ENCODE measurements around the gene WDR7. TPM values are rescaled to one million over a fixed set of nuclear protein-coding genes. Genes with fewer than 3 reads are reported as not detected.

The WDR7 gene
- total and polyA plus RNA-seq, 2 of the 4 experiments (the other 2 are of a cell fraction): 3.7 to 23.3 TPM

GRCh38 chr18:57052759-57053158 lies 401.6 kb downstream of the WDR7 start:
- BruUV-seq (replicated peaks): no TSS peak
- TF ChIP-seq FOS (IDR thresholded peaks at IDR 0.05; ENCODE audit: low read depth, low read length) (no peak), USF2 (IDR thresholded peaks at IDR 0.05; ENCODE audit: low read depth, low read length) (no peak), POLR2A (IDR thresholded peaks at IDR 0.05; ENCODE audit: low read depth, low read length) (no peak), CHD1 (IDR thresholded peaks at IDR 0.05; ENCODE audit: low read depth, low read length) (no peak), SMC3 (IDR thresholded peaks at IDR 0.05; ENCODE audit: low read depth, low read length) (no peak), RAD21 (IDR thresholded peaks at IDR 0.05; ENCODE audit: low read length) (no peak), MAFK (IDR thresholded peaks at IDR 0.05; ENCODE audit: low read depth, low read length) (no peak), NFE2L2 (IDR thresholded peaks at IDR 0.05; ENCODE audit: low read depth, low read length) (no peak), RFX5 (IDR thresholded peaks at IDR 0.05; ENCODE audit: low read depth, low read length) (no peak), MXI1 (IDR thresholded peaks at IDR 0.05; ENCODE audit: borderline replicate concordance, low read depth, low read length) (no peak), BHLHE40 (IDR thresholded peaks at IDR 0.05; ENCODE audit: low read depth, low read length) (no peak), CEBPB (IDR thresholded peaks at IDR 0.05; ENCODE audit: low read depth, low read length) (no peak), RCOR1 (IDR thresholded peaks at IDR 0.05; ENCODE audit: insufficient replicate concordance, low read length) (no peak), ELK1 (IDR thresholded peaks at IDR 0.05; ENCODE audit: borderline replicate concordance, low read depth, low read length) (no peak), MAZ (IDR thresholded peaks at IDR 0.05; ENCODE audit: borderline replicate concordance, low read depth, low read length) (no peak)
- TF ChIP-seq, protein P1, sequence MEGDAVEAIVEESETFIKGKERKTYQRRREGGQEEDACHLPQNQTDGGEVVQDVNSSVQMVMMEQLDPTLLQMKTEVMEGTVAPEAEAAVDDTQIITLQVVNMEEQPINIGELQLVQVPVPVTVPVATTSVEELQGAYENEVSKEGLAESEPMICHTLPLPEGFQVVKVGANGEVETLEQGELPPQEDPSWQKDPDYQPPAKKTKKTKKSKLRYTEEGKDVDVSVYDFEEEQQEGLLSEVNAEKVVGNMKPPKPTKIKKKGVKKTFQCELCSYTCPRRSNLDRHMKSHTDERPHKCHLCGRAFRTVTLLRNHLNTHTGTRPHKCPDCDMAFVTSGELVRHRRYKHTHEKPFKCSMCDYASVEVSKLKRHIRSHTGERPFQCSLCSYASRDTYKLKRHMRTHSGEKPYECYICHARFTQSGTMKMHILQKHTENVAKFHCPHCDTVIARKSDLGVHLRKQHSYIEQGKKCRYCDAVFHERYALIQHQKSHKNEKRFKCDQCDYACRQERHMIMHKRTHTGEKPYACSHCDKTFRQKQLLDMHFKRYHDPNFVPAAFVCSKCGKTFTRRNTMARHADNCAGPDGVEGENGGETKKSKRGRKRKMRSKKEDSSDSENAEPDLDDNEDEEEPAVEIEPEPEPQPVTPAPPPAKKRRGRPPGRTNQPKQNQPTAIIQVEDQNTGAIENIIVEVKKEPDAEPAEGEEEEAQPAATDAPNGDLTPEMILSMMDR (conservative IDR thresholded peaks at IDR 0.05; ENCODE audit: low read depth, low read length): no peak
- no peak overlapping the region for H2BK120ac ChIP-seq (ENCODE audit: low read depth, low read length)
- H3K79me1 ChIP-seq (ENCODE audit: low read depth in 1 of 2, low read length in 2 of 2): no peaks in the 10 kb centered on the region
- H3K14ac ChIP-seq (replicated peaks; ENCODE audit: low read depth, low read length): no peak overlapping the region
- no peak overlapping the region for H2BK20ac ChIP-seq (ENCODE audit: low read depth, low read length)
- ChIA-PET CTCF (no interaction called here), POLR2A (ENCODE audit: unreplicated experiment) (no interaction called here)
- H3K4me1 ChIP-seq (ENCODE audit: control insufficient read depth, insufficient read depth, low read length): no peaks in the 10 kb centered on the region
- ATAC-seq (ENCODE audit: low read depth) (no peak), DNase-seq (no peak)
- no peak overlapping the region for H3K18ac ChIP-seq (ENCODE audit: low read depth, low read length)
- H4K20me1 ChIP-seq (ENCODE audit: insufficient read depth, low read length): no peaks in the 10 kb centered on the region
- WGBS, 2 experiments (ENCODE audit: extremely low coverage in 2 of 2, insufficient read length in 1 of 2): 67% methylated on average over 1 of the region's 5 CpGs; no CpG with 5 or more reads in 1 of the 2 experiments
- H2BK5ac ChIP-seq (ENCODE audit: low read depth, low read length, poor library complexity, severe bottlenecking): no peak overlapping the region
- H3K9me1 ChIP-seq (ENCODE audit: insufficient read depth, low read length): no peaks in the 10 kb centered on the region
- H4K5ac ChIP-seq (ENCODE audit: low read depth, low read length): no peak overlapping the region
- H3K36me3 ChIP-seq (ENCODE audit: control insufficient read depth, insufficient read depth, low read length): no peaks in the 10 kb centered on the region
- H3K23ac ChIP-seq (ENCODE audit: low read depth, low read length): no peak overlapping the region
- H4K91ac ChIP-seq (ENCODE audit: insufficient read depth, low read depth, low read length): no peak overlapping the region
- H3K27me3 ChIP-seq (ENCODE audit: control insufficient read depth, insufficient read depth, low read length): peaks cover 4% of the 10 kb centered on the region
- H3K4me3 ChIP-seq (ENCODE audit: insufficient read depth, low read depth, low read length): no peak overlapping the region
- H3K4ac ChIP-seq (ENCODE audit: low read depth, low read length): no peak overlapping the region
- dilution Hi-C loops (cut with HindIII; ENCODE audit: low sequenced_read_pairs, unreplicated experiment) (no loop called here), in situ Hi-C loops (cut with MboI; ENCODE audit: low sequenced_read_pairs) (no loop called here), intact Hi-C loops (cut with micrococcal nuclease) (no loop called here)
- no peak overlapping the region for H2BK15ac ChIP-seq (ENCODE audit: low read depth, low read length)
- no peak overlapping the region for H2AK9ac ChIP-seq (replicated peaks; ENCODE audit: low read depth, low read length, poor library complexity)
- H4K8ac ChIP-seq (ENCODE audit: low read depth in 2 of 2, low read length in 2 of 2): no peak overlapping the region
- H3K56ac ChIP-seq (ENCODE audit: extremely low read depth, insufficient read depth, low read length): no peak overlapping the region
- no peak overlapping the region for H3K9ac ChIP-seq (ENCODE audit: low read depth, low read length)
- no peak overlapping the region for H3K27ac ChIP-seq (ENCODE audit: insufficient read depth, low read length)
- no peak overlapping the region for H2AK5ac ChIP-seq (ENCODE audit: low read depth, low read length)
- no peak overlapping the region for H2AFZ ChIP-seq (replicated peaks; ENCODE audit: low read length, poor library complexity)
- H3K4me2 ChIP-seq (ENCODE audit: low read depth, low read length): no peak overlapping the region
- no peaks in the 10 kb centered on the region for H3K9me3 ChIP-seq (ENCODE audit: control insufficient read depth, insufficient read depth, low read length)
